Smooth muscle cell (in vitro differentiated cells): ENCODE data around the gene ALKBH3. TPM values are rescaled to one million over a fixed set of nuclear protein-coding genes. Genes with fewer than 3 reads are reported as not detected.

ENCODE experiments used
- DNase-seq: peaks from one replicate; lab custom pipeline; 2025; ENCODE audit not compliant: unreplicated experiment; lab: John Stamatoyannopoulos, UW
- H2AFZ ChIP-seq: fragments of 200-600 bp; sonication (generic); 2 replicates; pipeline ENCODE4 v1.6.0; 2016; ENCODE audit warnings: antibody characterized with exemption, low read depth, mild to moderate bottlenecking
- H3F3A ChIP-seq: fragments of 200-600 bp; sonication (generic); 2 replicates; pipeline ENCODE4 v1.6.0; 2017; ENCODE audit warnings: antibody characterized with exemption, low read depth
- H3K27ac ChIP-seq: fragments of 200-600 bp; sonication (generic); 2 replicates; pipeline ENCODE4 v1.5.1; 2016; ENCODE audit warnings: low read depth, mild to moderate bottlenecking
- H3K27me3 ChIP-seq: fragments of 200-600 bp; sonication (generic); 2 replicates; pipeline ENCODE4 v1.6.1; 2016; ENCODE audit warnings: low read depth, mild to moderate bottlenecking
- H3K36me3 ChIP-seq: fragments of 200-600 bp; sonication (generic); 2 replicates; pipeline ENCODE4 v1.5.1; 2016; ENCODE audit warnings: low read depth
- H3K4me1 ChIP-seq: fragments of 200-600 bp; sonication (generic); 2 replicates; pipeline ENCODE4 v1.5.1; 2016; ENCODE audit warnings: low read depth
- H3K4me2 ChIP-seq: fragments of 200-600 bp; sonication (generic); 2 replicates; pipeline ENCODE4 v1.6.0; 2016; ENCODE audit warnings: mild to moderate bottlenecking
- H3K4me3 ChIP-seq: fragments of 200-600 bp; sonication (generic); 2 replicates; pipeline ENCODE4 v1.5.1; 2016; ENCODE audit warnings: mild to moderate bottlenecking
- H3K79me2 ChIP-seq: fragments of 200-600 bp; sonication (generic); 2 replicates; pipeline ENCODE4 v1.6.0; 2016; ENCODE audit warnings: low read depth, mild to moderate bottlenecking
- H3K9ac ChIP-seq: fragments of 200-600 bp; sonication (generic); 2 replicates; pipeline ENCODE4 v1.6.0; 2016; ENCODE audit warnings: low read depth
- H3K9me3 ChIP-seq: fragments of 200-600 bp; sonication (generic); replicated peaks from 2 replicates; pipeline ENCODE4 v1.5.1; 2016; ENCODE audit warnings: low read depth
- H4K20me1 ChIP-seq: fragments of 200-600 bp; sonication (generic); 2 replicates; pipeline ENCODE4 v1.6.0; 2016; ENCODE audit warnings: low read depth
- CTCF ChIP-seq: fragments of 200-600 bp; sonication (generic); IDR thresholded peaks from 2 replicates; pipeline ENCODE4 v1.5.1; 2017; ENCODE audit warnings: borderline replicate concordance, mild to moderate bottlenecking, antibody characterized with exemption; ENCODE audit not compliant: insufficient read depth, poor library complexity, severe bottlenecking
- WGBS: methylation state at CpG from one replicate; pipeline ENCODE4 v1.1.7; 2016; ENCODE audit warnings: low lambda C conversion rate; 5-methylcytosine and 5-hydroxymethylcytosine counted together
- polyA plus RNA-seq: library from polyadenylated mRNA; unstranded; fragments of >200 nt; fragmentation: Nextera tagmentation; extraction: Ambion mirVana; gene quantifications from 2 replicates; pipeline ENCODE4 v1.2.1, GENCODE V29; 2016
- total RNA-seq: library from RNA; depleted of rRNA; stranded (reverse); fragments of >200 nt; gene quantifications from 2 replicates; pipeline ENCODE4 v1.2.3, GENCODE V29; 2014

The ALKBH3 gene
- total and polyA plus RNA-seq, 2 experiments from 2014 or later: 29.9 to 34.3 TPM

GRCh38 chr11:43861141-43861540 lies 19.5 kb upstream of the ALKBH3 start:
- 94% methylated on average over 2 of the region's 2 CpGs for WGBS
- Histone ChIP-seq H3K9ac (no peak overlapping the region), H3K79me2 (no peaks in the 10 kb centered on the region), H3K4me3 (no peak overlapping the region), H2AFZ (no peak overlapping the region), H3K4me1 (no peaks in the 10 kb centered on the region), H4K20me1 (no peaks in the 10 kb centered on the region), H3F3A (no peaks in the 10 kb centered on the region), H3K4me2 (no peak overlapping the region), H3K36me3 (no peaks in the 10 kb centered on the region), H3K27me3 (no peaks in the 10 kb centered on the region), H3K9me3 (no peaks in the 10 kb centered on the region), H3K27ac (no peak overlapping the region)
- TF ChIP-seq CTCF: no peak
- no peak for DNase-seq

GRCh38 chr11:43866520-43866919 lies 14.1 kb upstream of the ALKBH3 start:
- H3K4me1 ChIP-seq: no peaks in the 10 kb centered on the region
- H3K4me3 ChIP-seq: no peak overlapping the region
- no peaks in the 10 kb centered on the region for H3K79me2 ChIP-seq
- DNase-seq: no peak
- no peak overlapping the region for H3K27ac ChIP-seq
- H3K36me3 ChIP-seq: no peaks in the 10 kb centered on the region
- no peaks in the 10 kb centered on the region for H3K9me3 ChIP-seq
- no peak overlapping the region for H2AFZ ChIP-seq
- TF ChIP-seq CTCF: no peak
- peaks cover 11% of the 10 kb centered on the region for H3K27me3 ChIP-seq
- no peaks in the 10 kb centered on the region for H4K20me1 ChIP-seq
- 76% methylated on average over 2 of the region's 2 CpGs for WGBS
- no peak overlapping the region for H3K4me2 ChIP-seq
- H3K9ac ChIP-seq: no peak overlapping the region
- H3F3A ChIP-seq: no peaks in the 10 kb centered on the region

GRCh38 chr11:43866969-43867368 lies 13.7 kb upstream of the ALKBH3 start:
- Histone ChIP-seq H3K9me3 (no peaks in the 10 kb centered on the region), H3K27me3 (peaks cover 15% of the 10 kb centered on the region), H3K4me1 (no peaks in the 10 kb centered on the region), H3K27ac (no peak overlapping the region), H3K79me2 (no peaks in the 10 kb centered on the region), H4K20me1 (no peaks in the 10 kb centered on the region), H3K4me3 (no peak overlapping the region), H3F3A (no peaks in the 10 kb centered on the region), H3K4me2 (no peak overlapping the region), H2AFZ (no peak overlapping the region), H3K36me3 (no peaks in the 10 kb centered on the region), H3K9ac (no peak overlapping the region)
- no peak for DNase-seq
- TF ChIP-seq CTCF: no peak

- Histone ChIP-seq H4K20me1 (no peaks in the 10 kb centered on the region), H3K4me3 (no peak overlapping the region), H3K27me3 (peaks cover 35% of the 10 kb centered on the region), H3K4me1 (no peaks in the 10 kb centered on the region), H3K27ac (no peak overlapping the region), H3F3A (no peaks in the 10 kb centered on the region), H3K9me3 (no peaks in the 10 kb centered on the region), H3K4me2 (peak overlapping the region; percentile 35), H3K9ac (no peak overlapping the region), H2AFZ (no peak overlapping the region), H3K79me2 (no peaks in the 10 kb centered on the region), H3K36me3 (no peaks in the 10 kb centered on the region)
- WGBS: 28% methylated on average over 5 of the region's 5 CpGs
- DNase-seq: no peak
- no peak for TF ChIP-seq CTCF
Measured at GRCh38 chr11:43868852-43869567, 11.6 kb upstream of the ALKBH3 start.
